Adrenal gland (tissue), 12 donors: Measurements from ENCODE around the gene LEUTX. TPM values are rescaled to one million over a fixed set of nuclear protein-coding genes. Genes with fewer than 3 reads are reported as not detected.

Source experiments
- DNase-seq, 7 donors: peaks; one replicate each; pipeline ENCODE4 v3.0.0-alpha.2; 2019 to 2020
- H3K27ac ChIP-seq, 5 donors: fragments of 200-600 bp; sonication (generic) in 4 of 5; 1 replicate in 3 of 5; 2 replicates in 2 of 5; pipeline versions ENCODE4 v1.5.1 to v1.8.0; 2016 to 2020; ENCODE audit warnings: mild to moderate bottlenecking in 1 of 5
- H3K27me3 ChIP-seq: fragments of 200-600 bp; 2 replicates; pipeline ENCODE4 v1.8.0; 2021
- H3K36me3 ChIP-seq, 2 donors: fragments of 200-600 bp; replicated peaks in 1 of 2; 1 replicate in 1 of 2; 2 replicates in 1 of 2; pipeline versions ENCODE4 v1.5.1 to v1.8.0; 2018 to 2022
- H3K4me1 ChIP-seq, 2 donors: fragments of 200-600 bp; replicated peaks in 1 of 2; 1 replicate in 1 of 2; 2 replicates in 1 of 2; pipeline versions ENCODE4 v1.5.1 to v1.8.0; 2018 to 2021
- H3K4me3 ChIP-seq, 4 donors: fragments of 200-600 bp; sonication (generic) in 3 of 4; one replicate each; pipeline ENCODE4 v1.5.1; 2016 to 2018
- H3K9me3 ChIP-seq, 3 donors: fragments of 200-600 bp; sonication (generic) in 1 of 3; replicated peaks in 1 of 3; 1 replicate in 2 of 3; 2 replicates in 1 of 3; pipeline versions ENCODE4 v1.5.1 to v1.8.0; 2016 to 2021
- POLR2A ChIP-seq, 2 donors: fragments of 450-650 bp; IDR thresholded peaks; one replicate each; pipeline ENCODE4 v1.6.1; 2017; ENCODE audit warnings: antibody characterized with exemption in 2 of 2, mild to moderate bottlenecking in 2 of 2, moderate library complexity in 1 of 2
- WGBS, 4 donors: extraction: QIAGEN DNeasy Blood & Tissue Kit in 2 of 4; methylation state at CpG; one replicate each; pipeline versions ENCODE4 v1.1.5 to v1.1.7; 2013 to 2017; 5-methylcytosine and 5-hydroxymethylcytosine counted together
- intact Hi-C, 2 donors: fragments of 100-400 bp; cut with DNase I; formaldehyde crosslinking; loops; one replicate each; pipeline versions ENCODE4 v1.14.1 to v1.15.0; 2022 to 2023
- polyA plus RNA-seq, 3 donors: library from polyadenylated mRNA; stranded (reverse); fragments of 200-250 nt in 2 of 3; fragments of 350-450 nt in 1 of 3; fragmentation: Illumina TruSeq in 1 of 3; extraction: RNeasy Lipid Tissue Mini Kit (QIAGEN cat#74804) in 1 of 3; gene quantifications; one replicate each; pipeline ENCODE4 v1.2.3, GENCODE V29; 2013 to 2014
- total RNA-seq, 9 donors: library from RNA; depleted of rRNA in 4 of 9; stranded (reverse); fragments of >200 nt in 4 of 9; fragments of 120-200 nt in 1 of 9; fragmentation: NEBNext Ultra II Directional in 1 of 9; extraction: Animal tissue kit (Norgen Biotek cat#: 25700) in 1 of 9; gene quantifications; one replicate each; pipeline versions ENCODE4 v1.1.0 to v1.2.4, GENCODE V29; 2013 to 2023
- TF ChIP-seq, protein P1 (sequence below), 6 experiments: fragments of 450-650 bp in 4 of 6; fragments of 200-600 bp in 2 of 6; sonication (generic) in 1 of 6; IDR thresholded peaks; 1 replicate in 5 of 6; 2 replicates in 1 of 6; pipeline versions ENCODE4 v1.5.1 to v1.8.0; 2016 to 2021; ENCODE audit warnings: antibody characterized with exemption in 6 of 6, mild to moderate bottlenecking in 2 of 6, moderate library complexity in 1 of 6
- donor health status: healthy with polysubstance abuse.
- donor health status: Bipolar disorder and iron deficiency.
- donor health status: DM: yes; HTN: yes; CAD: no.
- donor health status: DM: no; HTN: no; CAD: no.
- donor health status: DM: no; HTN: no; CAD: no.
- donor health status: DM: yes; HTN: yes; CAD: no.

LEUTX gene
- total and polyA plus RNA-seq, 12 donors: not detected

DNA sequence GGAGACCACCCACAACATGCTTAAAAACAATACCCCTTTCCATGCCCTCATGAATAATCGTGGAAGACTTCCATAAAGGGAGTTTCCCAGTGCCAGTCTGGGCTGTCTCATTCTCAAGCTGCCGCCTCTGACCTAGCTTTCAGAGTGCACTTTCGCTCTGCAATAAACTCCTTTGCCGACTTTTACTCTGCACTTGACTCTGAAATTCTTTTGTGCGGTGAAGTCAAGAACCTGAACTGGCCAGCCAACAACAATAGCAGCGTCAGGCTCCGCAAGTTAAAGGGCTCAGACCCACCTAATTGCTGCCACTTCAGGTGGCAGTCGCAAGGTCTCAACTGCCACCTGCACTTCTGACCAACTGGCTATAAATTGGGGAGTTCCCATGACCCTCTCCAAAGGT lies 10.3 kb upstream of the LEUTX start:
- WGBS, 4 donors: 76 to 80% (median 77%) methylated on average over 8 of the region's 8 CpGs
- Histone ChIP-seq H3K9me3 (no peaks in the 10 kb centered on the region), H3K4me3 (no peak overlapping the region), H3K27ac (no peak overlapping the region), H3K27me3 (no peaks in the 10 kb centered on the region), H3K4me1 (no peaks in the 10 kb centered on the region), H3K36me3 (no peaks in the 10 kb centered on the region)
- DNase-seq: no peak
- intact Hi-C loops: no loop called here
- TF ChIP-seq, protein P1, sequence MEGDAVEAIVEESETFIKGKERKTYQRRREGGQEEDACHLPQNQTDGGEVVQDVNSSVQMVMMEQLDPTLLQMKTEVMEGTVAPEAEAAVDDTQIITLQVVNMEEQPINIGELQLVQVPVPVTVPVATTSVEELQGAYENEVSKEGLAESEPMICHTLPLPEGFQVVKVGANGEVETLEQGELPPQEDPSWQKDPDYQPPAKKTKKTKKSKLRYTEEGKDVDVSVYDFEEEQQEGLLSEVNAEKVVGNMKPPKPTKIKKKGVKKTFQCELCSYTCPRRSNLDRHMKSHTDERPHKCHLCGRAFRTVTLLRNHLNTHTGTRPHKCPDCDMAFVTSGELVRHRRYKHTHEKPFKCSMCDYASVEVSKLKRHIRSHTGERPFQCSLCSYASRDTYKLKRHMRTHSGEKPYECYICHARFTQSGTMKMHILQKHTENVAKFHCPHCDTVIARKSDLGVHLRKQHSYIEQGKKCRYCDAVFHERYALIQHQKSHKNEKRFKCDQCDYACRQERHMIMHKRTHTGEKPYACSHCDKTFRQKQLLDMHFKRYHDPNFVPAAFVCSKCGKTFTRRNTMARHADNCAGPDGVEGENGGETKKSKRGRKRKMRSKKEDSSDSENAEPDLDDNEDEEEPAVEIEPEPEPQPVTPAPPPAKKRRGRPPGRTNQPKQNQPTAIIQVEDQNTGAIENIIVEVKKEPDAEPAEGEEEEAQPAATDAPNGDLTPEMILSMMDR (IDR thresholded peaks at IDR 0.05): no peak
- no peak for TF ChIP-seq POLR2A (IDR thresholded peaks at IDR 0.05)

DNA sequence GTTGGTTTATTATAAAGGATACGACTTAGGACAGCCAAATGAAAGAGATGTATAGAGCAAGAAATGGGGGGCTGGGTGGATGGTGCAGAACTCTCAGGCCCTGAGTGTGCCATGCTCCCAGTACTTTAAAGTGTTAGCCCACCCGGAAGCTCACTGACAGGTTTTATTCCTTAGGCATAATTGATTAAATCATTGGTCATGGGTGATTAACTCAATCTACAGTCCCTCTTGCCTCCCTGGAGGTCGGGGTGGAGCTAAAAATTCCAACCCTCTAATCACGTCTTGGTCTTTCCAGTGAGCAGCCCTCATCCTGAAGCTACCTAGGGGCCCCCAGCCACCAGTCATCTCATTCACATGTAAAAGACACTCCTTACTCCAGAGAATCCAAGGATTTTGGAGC lies 9.9 kb upstream of the LEUTX start:
- no peaks in the 10 kb centered on the region for H3K4me1 ChIP-seq
- H3K27ac ChIP-seq: no peak overlapping the region
- intact Hi-C loops: no loop called here
- 33 to 58% (median 53%) methylated on average over 4 of the region's 4 CpGs for WGBS, 4 donors
- H3K9me3 ChIP-seq: no peaks in the 10 kb centered on the region
- no peak overlapping the region for H3K4me3 ChIP-seq
- TF ChIP-seq, protein P1 (IDR thresholded peaks at IDR 0.05): no peak
- TF ChIP-seq POLR2A (IDR thresholded peaks at IDR 0.05): no peak
- no peaks in the 10 kb centered on the region for H3K27me3 ChIP-seq
- no peak for DNase-seq
- no peaks in the 10 kb centered on the region for H3K36me3 ChIP-seq

DNA sequence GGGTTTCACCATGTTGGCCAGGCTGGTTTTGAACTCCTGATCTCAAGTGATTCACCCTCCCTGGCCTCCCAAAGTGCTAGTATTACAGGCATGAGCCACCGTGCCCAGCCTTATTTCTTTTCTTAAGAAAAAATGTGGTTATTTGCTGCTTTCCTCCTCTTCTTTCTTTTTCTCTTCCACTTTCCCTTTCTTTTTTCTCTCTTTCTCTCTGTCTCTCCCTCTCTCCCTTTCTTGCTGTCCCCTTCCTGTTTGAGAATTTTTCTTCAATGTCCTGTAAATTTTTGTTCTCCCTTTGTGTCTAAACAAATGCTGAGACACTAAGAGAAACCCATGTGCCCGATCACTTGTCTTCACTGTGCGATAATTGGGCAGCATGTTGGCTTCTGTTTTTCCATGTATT lies 2.2 kb downstream of the LEUTX start:
- WGBS, 4 donors: 82 to 88% (median 83%) methylated on average over 3 of the region's 3 CpGs
- Histone ChIP-seq H3K27me3 (no peaks in the 10 kb centered on the region), H3K4me3 (no peak overlapping the region), H3K9me3 (no peaks in the 10 kb centered on the region), H3K27ac (no peak overlapping the region), H3K36me3 (no peaks in the 10 kb centered on the region), H3K4me1 (no peaks in the 10 kb centered on the region)
- TF ChIP-seq, protein P1 (IDR thresholded peaks at IDR 0.05): no peak
- TF ChIP-seq POLR2A (IDR thresholded peaks at IDR 0.05): no peak
- DNase-seq: no peak
- intact Hi-C loops: no loop called here

DNA sequence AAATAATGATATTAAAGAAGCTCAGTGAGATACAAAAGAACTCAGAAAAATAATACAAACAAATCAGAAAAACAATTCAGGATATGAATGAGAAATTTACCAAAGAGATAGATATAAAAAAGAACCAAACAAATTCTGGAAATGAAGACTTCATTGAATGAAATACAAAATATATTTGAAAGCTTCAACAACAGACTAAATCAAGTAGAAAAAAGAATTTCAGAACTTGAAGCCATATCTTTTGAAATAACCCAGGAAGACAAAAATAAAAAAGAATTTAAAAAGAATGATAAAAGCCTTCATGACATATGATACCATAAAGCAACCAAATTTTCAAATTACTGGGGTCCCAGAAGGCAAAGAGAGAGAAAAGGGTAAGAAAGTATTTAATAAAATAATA lies 9.6 kb downstream of the LEUTX start:
- TF ChIP-seq, protein P1 (IDR thresholded peaks at IDR 0.05): no peak
- no peak for TF ChIP-seq POLR2A (IDR thresholded peaks at IDR 0.05)
- Histone ChIP-seq H3K4me3 (no peak overlapping the region), H3K4me1 (no peaks in the 10 kb centered on the region), H3K36me3 (no peaks in the 10 kb centered on the region), H3K9me3 (peaks cover 0 to 8% (median 0%) of the 10 kb centered on the region in 3 donors), H3K27ac (no peak overlapping the region), H3K27me3 (no peaks in the 10 kb centered on the region)
- no peak for DNase-seq
- intact Hi-C loops: no loop called here
